Stimulated activated CD8-positive, alpha-beta memory T cell treated with anti-CD3 and anti-CD28 coated beads, Interleukin-4, amount 100 ng/mL, for 48 hours (primary cell): ENCODE data around the gene SETD2.

ENCODE experiments used
- DNase-seq: peaks from one replicate; pipeline ENCODE4 v3.0.0-alpha.2; 2020

SETD2 gene

DNA sequence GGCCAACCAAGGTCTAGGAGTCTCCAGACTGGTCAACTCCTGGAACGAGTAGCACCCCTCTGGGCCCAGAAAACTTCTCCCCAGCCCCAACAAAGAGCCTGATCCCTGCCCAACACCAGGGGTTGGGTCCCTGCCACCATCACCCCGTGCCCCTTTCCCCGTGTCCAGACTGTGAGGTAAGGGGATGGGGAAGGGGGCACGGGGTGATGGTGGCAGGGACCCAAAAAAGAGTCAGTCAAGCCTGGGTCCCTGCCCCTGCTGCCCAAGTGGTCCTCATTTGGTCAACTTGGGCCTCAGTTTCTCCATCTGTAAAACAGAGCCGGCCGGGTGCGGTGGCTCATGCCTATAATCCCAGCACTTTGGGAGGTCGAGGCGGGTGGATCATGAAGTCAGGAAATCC is 185.5 kb downstream of the SETD2 start:
- DNase-seq, result no peak

DNA sequence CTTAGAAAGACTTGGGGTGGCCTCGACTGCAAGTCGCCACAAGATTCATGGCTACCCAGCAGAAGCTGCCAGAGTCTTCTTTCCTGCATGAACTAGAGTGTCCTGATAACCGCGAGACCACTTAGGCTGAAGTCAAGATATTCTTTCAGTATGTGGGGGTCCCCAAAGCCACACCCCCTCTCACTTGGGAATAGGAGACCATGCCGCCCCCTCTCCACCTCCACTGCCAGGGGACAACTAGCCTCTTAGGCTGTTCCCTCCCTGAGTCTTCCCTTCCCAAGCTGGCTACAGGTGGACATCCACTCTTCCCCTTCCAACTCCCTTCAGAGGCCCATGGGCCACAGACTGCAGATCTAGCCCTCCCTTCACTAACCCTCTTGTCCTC is 186.1 kb downstream of the SETD2 start:
- DNase-seq, result no peak

DNA sequence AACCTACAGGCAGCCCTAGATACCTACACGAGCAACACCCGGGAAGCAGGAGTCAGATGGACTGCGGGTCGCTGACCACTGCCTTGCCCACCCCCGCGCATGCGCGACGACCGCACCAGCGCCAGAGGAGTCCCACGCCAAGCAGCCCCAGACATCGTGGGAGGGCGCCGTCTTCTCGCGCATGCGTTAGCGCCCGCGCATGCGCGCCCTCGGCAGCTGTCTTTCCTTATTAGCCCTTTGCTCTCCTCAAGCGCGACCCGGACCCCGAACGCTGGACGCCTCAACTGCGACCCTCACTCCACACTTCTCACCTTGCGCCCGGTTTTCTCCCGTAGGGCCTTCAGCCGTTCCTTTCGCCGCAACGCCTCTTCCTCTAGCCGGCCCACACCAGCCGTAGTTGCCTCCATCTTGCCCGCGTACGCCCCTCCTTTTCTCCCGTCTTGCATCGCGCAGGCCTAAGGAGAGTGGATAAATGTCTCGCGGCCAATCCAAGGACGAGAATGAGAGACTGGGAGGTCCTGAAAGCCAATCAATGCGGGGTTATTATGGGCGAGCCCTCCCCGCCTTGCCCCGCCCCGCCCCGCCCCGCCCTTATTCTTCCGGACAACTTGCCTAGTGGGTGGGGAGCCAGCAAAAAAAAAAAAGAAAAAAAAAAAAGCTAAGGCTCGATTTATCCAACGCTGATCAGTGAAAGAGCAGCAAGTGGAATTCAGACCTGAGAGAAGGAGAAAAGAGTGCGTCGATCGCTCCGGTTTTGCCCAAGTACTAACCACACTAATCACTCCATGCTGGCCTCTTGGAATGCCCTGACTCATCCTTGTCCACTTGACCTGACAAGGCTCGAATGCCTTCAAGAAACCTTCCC is 187.4 kb downstream of the SETD2 start, which contains the start of gene CCDC12:
Gene CCDC12 (minus strand): TSS at position 420 of the 865 bp plus-strand sequence. CDS start 13 bp downstream, at position 407.
- DNase-seq, result peak; percentile 93

DNA sequence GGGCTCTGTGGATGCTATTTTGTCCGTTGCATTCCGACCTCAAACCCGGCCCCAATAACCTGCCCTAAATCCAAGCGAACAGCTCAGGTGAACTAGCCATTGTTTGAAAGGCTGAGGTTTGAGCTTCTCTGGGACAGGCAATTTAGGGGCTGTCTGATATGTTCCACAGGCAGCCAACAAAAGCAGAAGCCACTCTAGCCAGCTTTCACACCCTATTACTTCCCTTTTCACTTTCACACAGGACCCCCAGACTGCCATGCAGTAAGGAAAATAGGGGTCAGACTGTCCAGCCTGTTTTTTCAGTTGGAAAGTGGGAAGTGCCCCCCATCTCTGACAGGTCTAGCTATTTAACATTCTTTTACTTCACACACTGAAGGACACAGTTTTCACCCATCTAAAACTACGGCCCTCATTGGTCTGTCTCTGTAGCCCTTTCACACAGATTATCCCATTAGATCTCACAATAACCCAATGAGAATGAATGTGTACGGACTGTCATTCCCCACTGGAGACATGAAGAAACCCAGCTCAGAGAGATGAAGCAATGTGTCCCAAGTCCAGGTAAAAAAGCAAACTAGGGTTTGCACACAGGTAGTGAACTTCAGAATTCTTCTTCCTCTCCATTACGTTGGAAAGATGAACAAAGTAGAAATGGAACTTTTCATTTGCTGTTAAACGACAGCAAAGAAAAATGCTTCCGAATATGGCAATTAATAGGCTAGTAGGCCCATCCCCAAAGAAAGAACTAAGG is 189.3 kb downstream of the SETD2 start:
- no peak for DNase-seq

DNA sequence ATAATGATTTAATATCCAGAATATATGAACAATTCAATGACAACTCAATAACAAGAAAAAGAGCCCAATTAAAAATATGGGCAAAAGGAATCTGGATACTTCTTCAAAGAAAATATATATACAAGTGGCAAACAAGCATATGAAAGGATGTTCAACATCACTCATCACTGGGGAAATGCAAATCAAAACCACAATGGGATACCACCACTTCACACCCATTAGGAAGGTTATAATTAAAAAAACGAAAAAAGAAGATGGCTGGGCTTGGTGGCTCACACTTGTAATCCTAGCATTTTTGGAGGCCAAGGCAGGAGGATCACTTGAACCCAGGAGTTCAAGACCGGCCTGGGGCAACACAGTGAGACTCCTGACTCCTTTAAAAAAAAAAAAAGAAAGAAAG is 191.5 kb downstream of the SETD2 start:
- no peak for DNase-seq

DNA sequence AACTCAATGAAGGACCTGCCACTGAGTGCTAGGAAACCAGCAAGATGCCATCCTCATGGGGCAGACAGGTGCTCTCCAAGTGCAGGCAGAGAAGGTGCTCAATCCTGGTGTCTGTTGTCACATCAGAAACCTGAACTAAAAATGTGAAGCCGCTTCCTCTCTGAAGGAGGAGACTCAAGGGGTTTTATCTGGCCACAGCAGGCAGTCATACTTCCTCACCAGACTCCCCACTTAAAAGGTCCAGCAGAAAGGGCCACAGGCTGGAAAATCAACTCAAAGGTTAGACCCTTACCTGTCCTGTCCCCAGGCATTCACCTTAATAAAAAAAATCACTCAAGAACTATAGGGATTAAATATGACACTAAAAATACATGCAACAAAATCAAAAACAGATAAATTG is 192.2 kb downstream of the SETD2 start:
- no peak for DNase-seq

DNA sequence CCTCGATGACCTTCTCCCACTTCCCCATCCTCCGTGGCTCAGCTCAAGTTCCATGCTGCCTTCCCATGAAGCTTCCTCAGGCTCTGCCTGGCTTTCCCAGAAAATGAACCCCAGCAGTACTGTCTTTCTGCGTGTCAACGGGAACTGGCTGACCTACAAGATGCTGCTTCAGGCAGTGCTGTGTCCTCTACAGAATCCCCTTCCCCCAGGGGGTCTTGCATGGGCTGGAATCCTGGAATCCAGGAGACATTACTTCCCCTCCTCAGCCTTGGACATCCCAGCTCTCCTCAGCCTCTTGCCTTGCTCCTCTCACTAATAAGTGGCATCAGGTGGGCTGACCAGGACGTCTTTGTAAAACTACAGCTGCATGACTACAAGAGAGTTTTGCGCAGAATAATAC is 192.8 kb downstream of the SETD2 start:
- no peak for DNase-seq

DNA sequence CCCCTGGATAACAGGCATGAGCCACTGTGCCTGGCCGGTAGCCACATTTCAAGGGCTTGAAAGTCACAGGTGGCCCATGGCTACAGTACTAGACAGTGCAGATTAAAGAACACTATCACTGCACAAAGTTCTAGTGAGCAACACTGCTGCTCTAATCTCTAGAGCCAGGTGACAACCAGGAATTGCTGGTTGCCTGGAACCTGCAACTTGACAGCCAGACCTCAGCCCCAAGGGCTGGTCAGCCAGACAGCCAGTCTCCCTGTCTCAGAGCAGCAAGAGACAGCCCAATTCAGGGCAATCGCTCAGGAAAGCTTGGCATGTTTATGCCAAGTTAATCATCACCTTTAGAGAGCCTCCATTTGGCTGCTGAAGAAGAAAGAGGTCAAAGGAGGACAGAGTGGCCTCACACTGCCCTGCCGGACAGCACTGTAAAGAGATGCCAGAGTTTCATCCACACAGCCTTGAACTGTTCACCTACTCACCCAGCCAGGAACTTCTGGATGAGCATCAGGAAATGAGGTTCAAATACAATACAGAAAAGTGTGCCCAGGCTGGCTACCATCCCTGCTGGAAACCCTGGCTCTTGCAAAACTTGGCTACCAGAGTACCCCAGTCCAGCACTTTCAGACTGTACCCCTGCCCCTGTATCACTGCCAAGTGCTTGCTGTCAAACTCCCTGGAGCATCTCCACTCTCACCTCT is 193.4 kb downstream of the SETD2 start:
- no peak for DNase-seq

DNA sequence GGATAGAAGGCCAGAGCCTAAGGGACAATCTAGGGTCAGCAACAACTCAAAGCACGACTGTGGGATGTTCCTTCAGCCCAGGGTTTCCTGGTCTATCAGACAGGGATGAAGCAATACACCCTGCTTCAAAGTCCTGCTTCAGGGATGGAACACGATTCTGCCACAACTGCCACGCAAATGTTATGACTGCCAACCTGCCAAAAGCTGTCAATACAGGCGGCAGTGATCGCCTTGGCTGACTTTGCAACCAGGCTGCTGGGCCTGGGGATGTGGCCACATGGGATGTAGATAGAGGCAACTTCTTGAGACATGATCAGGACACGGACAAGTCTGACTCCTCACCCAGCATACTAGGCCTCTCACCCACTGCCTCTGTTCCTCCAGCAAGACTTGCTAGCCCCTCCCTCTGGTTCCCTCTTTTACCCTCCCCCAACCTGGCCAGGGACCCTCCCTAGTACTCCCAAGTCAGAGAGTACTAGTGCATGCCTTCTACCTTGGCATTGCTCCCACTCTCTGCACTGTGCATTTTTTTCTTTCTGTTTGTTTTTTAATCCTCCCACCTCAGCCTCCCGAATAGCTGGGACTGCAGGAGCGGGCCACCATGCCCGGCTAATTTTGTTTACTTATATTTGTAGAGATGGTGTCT is 195.0 kb downstream of the SETD2 start:
- DNase-seq, result no peak

DNA sequence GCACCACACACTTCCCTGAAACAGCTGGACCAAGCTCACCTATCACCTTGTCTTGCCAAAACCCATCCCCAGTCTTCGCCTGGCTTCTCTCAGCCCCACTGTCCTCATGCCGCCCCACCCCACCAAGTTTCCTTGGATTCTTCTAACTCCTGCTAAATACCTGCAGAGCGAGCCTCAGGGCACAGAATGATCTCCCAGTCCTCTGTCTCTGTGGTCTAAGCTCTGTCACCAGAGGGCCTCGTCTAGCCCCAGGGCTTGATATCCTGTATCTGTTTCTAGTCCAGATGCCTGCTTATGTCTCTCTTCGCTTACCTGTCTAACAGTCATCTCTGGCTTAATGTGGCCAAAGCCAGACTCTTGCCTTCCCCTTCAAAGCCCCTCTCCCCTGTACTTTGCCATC is 197.1 kb downstream of the SETD2 start:
- DNase-seq, result no peak
